Forelimb muscle (tissue), 1 donor: ENCODE results near the gene P2RY12. TPM values are rescaled to one million over a fixed set of nuclear protein-coding genes. Genes with fewer than 3 reads are reported as not detected.

Experiments
- DNase-seq: peaks from one replicate; pipeline ENCODE4 v3.0.0-alpha.2; 2013; ENCODE audit warnings: low read depth
- polyA plus RNA-seq: library from polyadenylated mRNA; unstranded; fragments of 120-200 nt; gene quantifications from one replicate; pipeline ENCODE4 v1.2.1, GENCODE V29; 2013; ENCODE audit not compliant: insufficient read length

Gene P2RY12
- 0.92 TPM for polyA plus RNA-seq

GRCh38 chr3:151384741-151385174 is at the start of gene P2RY12:
TSS of gene P2RY12 (minus strand) at chr3:151384753. CDS start at chr3:151338845, 45,908 bp downstream.
- no peak for DNase-seq

- DNase-seq = no peak
Measured at GRCh38 chr3:151432616-151433372, 48.2 kb upstream of the P2RY12 start.

- no peak for DNase-seq
Measured at GRCh38 chr3:151431940-151432339, 47.4 kb upstream of the P2RY12 start.

GRCh38 chr3:151430821-151431484 is 46.4 kb upstream of the P2RY12 start:
- DNase-seq = no peak

- DNase-seq = no peak
Measured at GRCh38 chr3:151428386-151428785, 43.8 kb upstream of the P2RY12 start.

GRCh38 chr3:151426341-151426657 is 41.7 kb upstream of the P2RY12 start:
- no peak for DNase-seq

- DNase-seq = no peak
Measured at GRCh38 chr3:151425627-151426340, 41.2 kb upstream of the P2RY12 start.

GRCh38 chr3:151423091-151423490 is 38.5 kb upstream of the P2RY12 start:
- DNase-seq = no peak

GRCh38 chr3:151421938-151422337 is 37.4 kb upstream of the P2RY12 start:
- DNase-seq = no peak

GRCh38 chr3:151419806-151420205 is 35.3 kb upstream of the P2RY12 start:
- DNase-seq = no peak

- no peak for DNase-seq
Measured at GRCh38 chr3:151415289-151415688, 30.7 kb upstream of the P2RY12 start.

GRCh38 chr3:151412989-151413388 is 28.4 kb upstream of the P2RY12 start:
- DNase-seq = no peak

GRCh38 chr3:151410891-151411559 is 26.5 kb upstream of the P2RY12 start:
- no peak for DNase-seq

GRCh38 chr3:151407928-151408327 is 23.4 kb upstream of the P2RY12 start:
- DNase-seq = no peak

GRCh38 chr3:151404316-151404715 is 19.8 kb upstream of the P2RY12 start:
- no peak for DNase-seq

- no peak for DNase-seq
Measured at GRCh38 chr3:151403246-151403645, 18.7 kb upstream of the P2RY12 start.

GRCh38 chr3:151402349-151402748 is 17.8 kb upstream of the P2RY12 start:
- no peak for DNase-seq

GRCh38 chr3:151400341-151400740 is 15.8 kb upstream of the P2RY12 start:
- no peak for DNase-seq

- no peak for DNase-seq
Measured at GRCh38 chr3:151398895-151399294, 14.3 kb upstream of the P2RY12 start.

- no peak for DNase-seq
Measured at GRCh38 chr3:151395806-151396205, 11.3 kb upstream of the P2RY12 start.

GRCh38 chr3:151394611-151395010 is 10.1 kb upstream of the P2RY12 start:
- DNase-seq = no peak

- no peak for DNase-seq
Measured at GRCh38 chr3:151393941-151394340, 9.4 kb upstream of the P2RY12 start.
